Neural cell (in vitro differentiated cells): ENCODE measurements around the gene SLC22A14. TPM values are rescaled to one million over a fixed set of nuclear protein-coding genes. Genes with fewer than 3 reads are reported as not detected.

Experiments
- H2AFZ ChIP-seq: fragments of 200-600, 300-800 bp; sonication (generic), shearing (Covaris generic); 2 replicates; pipeline ENCODE4 v1.6.0; 2014; ENCODE audit warnings: low read depth, mild to moderate bottlenecking, antibody characterized with exemption, low read length, moderate library complexity
- H3F3A ChIP-seq: fragments of 200-600 bp; shearing (Covaris generic); 2 replicates; pipeline ENCODE4 v1.6.1; 2016; ENCODE audit warnings: mild to moderate bottlenecking, moderate library complexity, mixed read lengths, antibody characterized with exemption, low read length; ENCODE audit not compliant: insufficient read depth, poor library complexity, severe bottlenecking
- H3K27ac ChIP-seq: fragments of 200-600, 300-800 bp; sonication (generic), shearing (Covaris generic); 2 replicates; pipeline ENCODE4 v1.5.1; 2014; ENCODE audit warnings: mild to moderate bottlenecking, low read length, moderate library complexity
- H3K27me3 ChIP-seq: fragments of 300-800, 200-600 bp; sonication (generic), shearing (Covaris generic); 2 replicates; pipeline ENCODE4 v1.6.0; 2014; ENCODE audit warnings: mild to moderate bottlenecking, low read depth, low read length, moderate library complexity; ENCODE audit not compliant: insufficient read depth
- H3K36me3 ChIP-seq: fragments of 300-800, 200-600 bp; sonication (generic), shearing (Covaris generic); 2 replicates; pipeline ENCODE4 v1.5.1; 2014; ENCODE audit warnings: mild to moderate bottlenecking, antibody characterized with exemption, low read length, moderate library complexity; ENCODE audit not compliant: insufficient read depth
- H3K4me2 ChIP-seq: fragments of 300-800, 200-600 bp; sonication (generic), shearing (Covaris generic); 2 replicates; pipeline ENCODE4 v1.6.0; 2014; ENCODE audit warnings: mild to moderate bottlenecking, low read length
- H3K4me3 ChIP-seq: fragments of 300-800, 200-600 bp; sonication (generic), shearing (Covaris generic); 2 replicates; pipeline ENCODE4 v1.5.1; 2014; ENCODE audit warnings: mild to moderate bottlenecking, low read length, moderate library complexity
- H3K79me2 ChIP-seq: fragments of 200-600 bp; shearing (Covaris generic); replicated peaks from 2 replicates; pipeline ENCODE4 v1.6.0; 2014; ENCODE audit warnings: mild to moderate bottlenecking, low read length, moderate library complexity; ENCODE audit not compliant: insufficient read depth
- H3K9ac ChIP-seq: fragments of 300-800, 200-600 bp; sonication (generic), shearing (Covaris generic); 2 replicates; pipeline ENCODE4 v1.6.1; 2016; ENCODE audit warnings: mild to moderate bottlenecking, low read length, mixed read lengths
- H3K9me2 ChIP-seq: fragments of 200-600 bp; shearing (Covaris generic); 2 replicates; pipeline ENCODE4 v1.6.1; 2016; ENCODE audit warnings: mild to moderate bottlenecking, low read length, mixed read lengths; ENCODE audit not compliant: insufficient read depth
- H3K9me3 ChIP-seq: fragments of 200-600, 300-800 bp; sonication (generic), shearing (Covaris generic); 2 replicates; pipeline ENCODE4 v1.6.1; 2016; ENCODE audit warnings: mild to moderate bottlenecking, mixed run types, low read length, moderate library complexity, mixed read lengths
- H4K20me1 ChIP-seq: fragments of 200-600 bp; shearing (Covaris generic); 2 replicates; pipeline ENCODE4 v1.6.1; 2016; ENCODE audit warnings: mild to moderate bottlenecking, mixed run types; ENCODE audit not compliant: insufficient read depth
- CTCF ChIP-seq: fragments of 450-650 bp; IDR thresholded peaks from 2 replicates; pipeline ENCODE4 v1.5.1; 2014; ENCODE audit warnings: antibody characterized with exemption, mild to moderate bottlenecking, moderate library complexity; ENCODE audit not compliant: poor library complexity, severe bottlenecking
- EP300 ChIP-seq: fragments of 450-650 bp; conservative IDR thresholded peaks from 2 replicates; pipeline ENCODE4 v1.6.1; 2014; ENCODE audit warnings: antibody characterized with exemption, mild to moderate bottlenecking, moderate library complexity; ENCODE audit not compliant: poor library complexity, severe bottlenecking
- EZH2 ChIP-seq: fragments of 200-600, 300-800 bp; shearing (Covaris generic), sonication (generic); IDR thresholded peaks from 2 replicates; pipeline ENCODE4 v1.6.1; 2014; ENCODE audit warnings: antibody characterized with exemption, low read length, borderline replicate concordance, mild to moderate bottlenecking; ENCODE audit not compliant: insufficient read depth, poor library complexity, severe bottlenecking
- MXI1 ChIP-seq: fragments of 450-650 bp; conservative IDR thresholded peaks from 2 replicates; pipeline ENCODE4 v1.6.1; 2014; ENCODE audit warnings: antibody characterized with exemption, mild to moderate bottlenecking; ENCODE audit not compliant: poor library complexity, severe bottlenecking
- POLR2AphosphoS5 ChIP-seq: IDR thresholded peaks from 2 replicates; pipeline ENCODE4 v1.6.1; 2012
- RAD21 ChIP-seq: fragments of 450-650 bp; conservative IDR thresholded peaks from 2 replicates; pipeline ENCODE4 v1.6.1; 2014; ENCODE audit warnings: antibody characterized with exemption, mild to moderate bottlenecking, moderate library complexity
- REST ChIP-seq: IDR thresholded peaks from 2 replicates; pipeline ENCODE4 v1.6.1; 2012; ENCODE audit warnings: borderline replicate concordance
- SMC3 ChIP-seq: fragments of 450-650 bp; conservative IDR thresholded peaks from 2 replicates; pipeline ENCODE4 v1.6.1; 2014; ENCODE audit warnings: antibody characterized with exemption, mild to moderate bottlenecking, moderate library complexity; ENCODE audit not compliant: poor library complexity
- TAF1 ChIP-seq: IDR thresholded peaks from 2 replicates; pipeline ENCODE4 v1.6.1; 2012; ENCODE audit warnings: low read depth
- polyA plus RNA-seq: library from polyadenylated mRNA; depleted of rRNA; stranded (reverse); fragments of >200 nt; gene quantifications from 2 replicates; pipeline ENCODE4 v1.2.3, GENCODE V29; 2014

SLC22A14 gene
- polyA plus RNA-seq, 1 donor from 2014 or later, result 0.25 TPM

- no peak overlapping the region for H2AFZ ChIP-seq
- H3K4me2 ChIP-seq, result no peak overlapping the region
- no peaks in the 10 kb centered on the region for H3K27me3 ChIP-seq
- no peak for TF ChIP-seq CTCF
- no peak for TF ChIP-seq SMC3
- no peak for TF ChIP-seq RAD21
- TF ChIP-seq EZH2, result no peak
- no peaks in the 10 kb centered on the region for H3K9me2 ChIP-seq
- no peaks in the 10 kb centered on the region for H3K9me3 ChIP-seq
- H3K9ac ChIP-seq, result no peak overlapping the region
- no peaks in the 10 kb centered on the region for H3F3A ChIP-seq
- no peak overlapping the region for H3K4me3 ChIP-seq
- no peaks in the 10 kb centered on the region for H3K36me3 ChIP-seq
- no peaks in the 10 kb centered on the region for H3K79me2 ChIP-seq
- no peaks in the 10 kb centered on the region for H4K20me1 ChIP-seq
- no peak overlapping the region for H3K27ac ChIP-seq
These were observed 34.5 kb downstream of the SLC22A14 start for GRCh38 chr3:38316356-38317191.

- Histone ChIP-seq H3K4me3 (no peak overlapping the region), H3K27ac (no peak overlapping the region), H4K20me1 (no peaks in the 10 kb centered on the region), H3K9me2 (no peaks in the 10 kb centered on the region), H3K4me2 (no peak overlapping the region), H3F3A (no peaks in the 10 kb centered on the region), H3K9me3 (no peaks in the 10 kb centered on the region), H2AFZ (no peak overlapping the region), H3K9ac (no peak overlapping the region), H3K27me3 (no peaks in the 10 kb centered on the region), H3K79me2 (no peaks in the 10 kb centered on the region), H3K36me3 (no peaks in the 10 kb centered on the region)
- TF ChIP-seq REST (no peak), MXI1 (no peak), EZH2 (no peak), CTCF (no peak), RAD21 (no peak), SMC3 (no peak), EP300 (no peak), POLR2AphosphoS5 (no peak), TAF1 (no peak)
These were observed 35.2 kb downstream of the SLC22A14 start for GRCh38 chr3:38317192-38317759.
